ENCODE measurements around the gene SERPINB1.
"Not testable (repeated sequence)": the region's sequence is repeated elsewhere in the genome, so short reads cannot be mapped to it uniquely, and the experiment has no call there.

SERPINB1 gene

GRCh38 chr6:2872423-2873358 is 31.0 kb upstream of the SERPINB1 start:
- Mint-ChIP-seq H3K4me3 (no peak overlapping the region), H3K9me3 (peaks cover 16% of the 10 kb centered on the region), H3K36me3 (ENCODE audit: low read depth) (peaks cover 5% of the 10 kb centered on the region), H3K27ac (peak overlapping the region; percentile 33), H3K27me3 (no peaks in the 10 kb centered on the region), H3K4me1 (ENCODE audit: low read depth) (peaks cover 57% of the 10 kb centered on the region)
- intact Hi-C loops (cut with micrococcal nuclease), result no loop called here

GRCh38 chr6:2871953-2872352 is 30.3 kb upstream of the SERPINB1 start:
- H3K4me3 Mint-ChIP-seq, result no peak overlapping the region
- H3K4me1 Mint-ChIP-seq (ENCODE audit: low read depth), result peaks cover 50% of the 10 kb centered on the region
- no peaks in the 10 kb centered on the region for H3K27me3 Mint-ChIP-seq
- H3K9me3 Mint-ChIP-seq, result peaks cover 16% of the 10 kb centered on the region
- H3K36me3 Mint-ChIP-seq (ENCODE audit: low read depth), result peaks cover 5% of the 10 kb centered on the region
- intact Hi-C loops (cut with micrococcal nuclease), result no loop called here
- H3K27ac Mint-ChIP-seq, result no peak overlapping the region

GRCh38 chr6:2871102-2871501 is 29.4 kb upstream of the SERPINB1 start:
- Mint-ChIP-seq H3K27ac (no peak overlapping the region), H3K4me1 (ENCODE audit: low read depth) (peaks cover 49% of the 10 kb centered on the region), H3K9me3 (peaks cover 16% of the 10 kb centered on the region), H3K4me3 (no peak overlapping the region), H3K27me3 (no peaks in the 10 kb centered on the region), H3K36me3 (ENCODE audit: low read depth) (peaks cover 1% of the 10 kb centered on the region)
- intact Hi-C loops (cut with micrococcal nuclease), result no loop called here

GRCh38 chr6:2870046-2870636 is 28.5 kb upstream of the SERPINB1 start:
- H3K36me3 Mint-ChIP-seq (ENCODE audit: low read depth), result no peaks in the 10 kb centered on the region
- H3K27me3 Mint-ChIP-seq, result no peaks in the 10 kb centered on the region
- peaks cover 50% of the 10 kb centered on the region for H3K4me1 Mint-ChIP-seq (ENCODE audit: low read depth)
- H3K9me3 Mint-ChIP-seq, result peaks cover 16% of the 10 kb centered on the region
- no peak overlapping the region for H3K4me3 Mint-ChIP-seq
- H3K27ac Mint-ChIP-seq, result no peak overlapping the region
- intact Hi-C loops (cut with micrococcal nuclease), result no loop called here

- H3K9me3 Mint-ChIP-seq, result peaks cover 16% of the 10 kb centered on the region
- no peak overlapping the region for H3K27ac Mint-ChIP-seq
- H3K36me3 Mint-ChIP-seq (ENCODE audit: low read depth), result no peaks in the 10 kb centered on the region
- peaks cover 43% of the 10 kb centered on the region for H3K4me1 Mint-ChIP-seq (ENCODE audit: low read depth)
- intact Hi-C loops (cut with micrococcal nuclease), result no loop called here
- H3K4me3 Mint-ChIP-seq, result no peak overlapping the region
- no peaks in the 10 kb centered on the region for H3K27me3 Mint-ChIP-seq
Measured at GRCh38 chr6:2868637-2869036, 27.0 kb upstream of the SERPINB1 start.

- intact Hi-C loops (cut with micrococcal nuclease), result no loop called here
- no peak overlapping the region for H3K27ac Mint-ChIP-seq
- H3K4me3 Mint-ChIP-seq, result no peak overlapping the region
- H3K27me3 Mint-ChIP-seq, result no peaks in the 10 kb centered on the region
- H3K36me3 Mint-ChIP-seq (ENCODE audit: low read depth), result no peaks in the 10 kb centered on the region
- peaks cover 10% of the 10 kb centered on the region for H3K9me3 Mint-ChIP-seq
- H3K4me1 Mint-ChIP-seq (ENCODE audit: low read depth), result peaks cover 52% of the 10 kb centered on the region
Measured at GRCh38 chr6:2866171-2866846, 24.6 kb upstream of the SERPINB1 start.

GRCh38 chr6:2865694-2866151 is 24.1 kb upstream of the SERPINB1 start:
- no peak overlapping the region for H3K27ac Mint-ChIP-seq
- H3K4me1 Mint-ChIP-seq (ENCODE audit: low read depth), result peaks cover 57% of the 10 kb centered on the region
- H3K4me3 Mint-ChIP-seq, result no peak overlapping the region
- H3K36me3 Mint-ChIP-seq (ENCODE audit: low read depth), result no peaks in the 10 kb centered on the region
- intact Hi-C loops (cut with micrococcal nuclease), result no loop called here
- H3K27me3 Mint-ChIP-seq, result no peaks in the 10 kb centered on the region
- H3K9me3 Mint-ChIP-seq, result peaks cover 16% of the 10 kb centered on the region

GRCh38 chr6:2865270-2865669 is 23.6 kb upstream of the SERPINB1 start:
- Mint-ChIP-seq H3K4me1 (ENCODE audit: low read depth) (peaks cover 57% of the 10 kb centered on the region), H3K27me3 (no peaks in the 10 kb centered on the region), H3K36me3 (ENCODE audit: low read depth) (no peaks in the 10 kb centered on the region), H3K4me3 (no peak overlapping the region), H3K9me3 (peaks cover 16% of the 10 kb centered on the region), H3K27ac (no peak overlapping the region)
- intact Hi-C loops (cut with micrococcal nuclease), result no loop called here

GRCh38 chr6:2863901-2864300 is 22.2 kb upstream of the SERPINB1 start:
- intact Hi-C loops (cut with micrococcal nuclease), result no loop called here

GRCh38 chr6:2862712-2863181 is 21.1 kb upstream of the SERPINB1 start:
- Mint-ChIP-seq H3K27me3 (no peaks in the 10 kb centered on the region), H3K9me3 (peaks cover 9% of the 10 kb centered on the region), H3K36me3 (ENCODE audit: low read depth) (no peaks in the 10 kb centered on the region), H3K27ac (peak overlapping the region; percentile 69), H3K4me3 (no peak overlapping the region), H3K4me1 (ENCODE audit: low read depth) (peaks cover 61% of the 10 kb centered on the region)
- intact Hi-C loops (cut with micrococcal nuclease), result no loop called here

More at GRCh38 chr6:2863901-2864300, 22.2 kb upstream of the SERPINB1 start:
- H3K9me3 Mint-ChIP-seq, result peaks cover 9% of the 10 kb centered on the region
- H3K4me1 Mint-ChIP-seq (ENCODE audit: low read depth), result peaks cover 55% of the 10 kb centered on the region
- H3K36me3 Mint-ChIP-seq (ENCODE audit: low read depth), result no peaks in the 10 kb centered on the region
- H3K27me3 Mint-ChIP-seq, result no peaks in the 10 kb centered on the region
- H3K27ac Mint-ChIP-seq, result peak overlapping the region; percentile 69
- no peak overlapping the region for H3K4me3 Mint-ChIP-seq

GRCh38 chr6:2861822-2862164 is 20.1 kb upstream of the SERPINB1 start:
- peaks cover 70% of the 10 kb centered on the region for H3K4me1 Mint-ChIP-seq (ENCODE audit: low read depth)
- no peak overlapping the region for H3K4me3 Mint-ChIP-seq
- intact Hi-C loops (cut with micrococcal nuclease), result no loop called here
- no peaks in the 10 kb centered on the region for H3K36me3 Mint-ChIP-seq (ENCODE audit: low read depth)
- H3K27ac Mint-ChIP-seq, result peak overlapping the region; percentile 87
- peaks cover 9% of the 10 kb centered on the region for H3K9me3 Mint-ChIP-seq
- H3K27me3 Mint-ChIP-seq, result no peaks in the 10 kb centered on the region

- peaks cover 68% of the 10 kb centered on the region for H3K4me1 Mint-ChIP-seq (ENCODE audit: low read depth)
- no peaks in the 10 kb centered on the region for H3K36me3 Mint-ChIP-seq (ENCODE audit: low read depth)
- H3K9me3 Mint-ChIP-seq, result peaks cover 9% of the 10 kb centered on the region
- no peaks in the 10 kb centered on the region for H3K27me3 Mint-ChIP-seq
- H3K27ac Mint-ChIP-seq, result peak overlapping the region; percentile 87
- peak overlapping the region; percentile 54 for H3K4me3 Mint-ChIP-seq
- intact Hi-C loops (cut with micrococcal nuclease), result no loop called here
Measured at GRCh38 chr6:2861060-2861821, 19.6 kb upstream of the SERPINB1 start.

GRCh38 chr6:2860706-2861059 is 19.0 kb upstream of the SERPINB1 start:
- peak overlapping the region; percentile 89 for H3K27ac Mint-ChIP-seq
- H3K4me3 Mint-ChIP-seq; H3K9me3 Mint-ChIP-seq; intact Hi-C loops (cut with micrococcal nuclease); H3K36me3 Mint-ChIP-seq (ENCODE audit: low read depth); H3K27me3 Mint-ChIP-seq: not testable (repeated sequence)
- peaks cover 68% of the 10 kb centered on the region for H3K4me1 Mint-ChIP-seq (ENCODE audit: low read depth)

Measured in dendritic cell treated with granulocyte-macrophage colony-stimulating factor and Interleukin-4, amounts not matched to agents 40 ng/mL and 50 ng/mL, for 4 days (primary cell).